Stimulated activated CD4-positive, alpha-beta T cell treated with anti-CD3 and anti-CD28 coated beads, Interleukin-1b, Interleukin-23, amount 100 ng/mL, for 4 hours (primary cell): ENCODE results near the gene THRSP.
"Not testable (repeated sequence)": the region's sequence is repeated elsewhere in the genome, so short reads cannot be mapped to it uniquely, and the experiment has no call there.

ENCODE experiments used
- DNase-seq, 2 donors: peaks; one replicate each; pipeline ENCODE4 v3.0.0-alpha.2; 2020; ENCODE audit warnings: low read depth in 2 of 2

THRSP gene

DNA sequence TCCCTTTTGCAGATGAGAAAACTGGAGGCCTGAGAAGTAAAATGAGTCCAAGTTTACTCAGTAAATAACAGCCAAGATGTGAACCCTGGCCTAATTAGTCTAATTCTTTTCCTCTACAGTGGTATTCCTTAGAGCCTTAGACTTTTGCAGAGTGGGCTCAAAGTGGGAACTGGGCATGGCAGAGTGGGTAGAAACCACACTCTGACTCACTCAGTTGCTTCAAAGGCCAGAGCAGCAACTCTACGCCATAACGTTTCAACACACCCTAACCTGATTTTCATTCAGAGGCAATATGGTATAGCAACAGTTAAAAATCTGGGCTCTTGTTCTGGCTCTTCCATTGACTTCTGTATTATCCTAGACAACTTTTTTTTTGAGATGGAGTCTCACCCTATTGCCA lies 2.8 kb downstream of the THRSP start:
- DNase-seq: no peak

DNA sequence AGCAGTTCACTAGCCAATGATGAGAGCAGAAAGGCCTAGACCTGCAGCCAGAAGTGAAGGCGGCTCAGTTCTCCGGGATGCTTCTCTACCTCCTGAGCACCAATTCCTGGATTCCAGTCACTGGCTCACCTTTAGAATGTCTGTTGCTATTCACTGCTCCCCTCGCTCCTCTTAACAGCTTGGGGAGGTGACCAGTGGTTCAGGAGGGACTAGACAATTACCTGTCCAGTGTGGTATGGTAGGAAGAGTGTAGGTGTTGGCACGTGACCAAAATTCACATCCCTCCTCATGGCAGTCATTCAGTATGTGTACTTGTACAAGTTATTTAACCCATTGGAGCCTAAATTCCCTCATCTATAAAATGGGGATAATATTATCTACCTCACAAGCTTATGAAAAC lies 4.0 kb downstream of the THRSP start:
- no peak for DNase-seq

DNA sequence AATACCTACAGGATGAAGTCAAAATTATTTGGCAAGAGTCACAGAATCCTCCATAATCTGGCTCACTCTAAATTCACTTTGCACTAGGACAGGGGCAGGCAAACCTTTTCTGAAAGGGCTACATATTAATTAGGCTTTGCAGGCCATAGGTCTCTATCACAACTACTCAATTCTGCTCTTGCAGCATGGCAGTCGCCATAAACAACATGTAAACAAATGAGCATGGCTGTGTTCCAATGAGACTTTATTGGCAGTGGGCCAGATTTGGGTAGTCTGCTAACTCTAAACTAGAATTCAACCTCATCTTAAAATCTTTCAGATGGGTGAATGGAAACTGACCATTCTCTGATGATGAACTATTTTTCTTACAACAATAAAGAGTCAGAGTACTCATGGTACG lies 5.8 kb downstream of the THRSP start:
- no peak for DNase-seq

DNA sequence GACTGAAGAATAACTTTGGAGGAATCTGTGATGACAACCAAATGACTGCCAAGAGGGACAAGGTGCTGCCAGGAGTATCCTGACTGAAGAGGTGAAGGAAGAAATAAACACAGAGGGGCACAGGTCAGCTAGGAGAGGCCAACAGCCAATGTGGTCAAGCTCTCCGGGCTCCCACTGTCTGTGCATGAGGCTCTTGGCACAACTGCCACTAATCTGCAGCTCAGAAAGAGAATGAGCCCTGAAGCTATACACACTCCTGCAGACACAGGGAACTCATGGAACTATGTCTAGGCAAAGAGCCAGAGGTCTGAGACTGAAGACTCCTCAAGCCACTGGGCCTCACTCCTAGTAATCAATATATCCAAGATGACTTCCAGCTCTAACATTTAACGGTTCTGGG lies 7.0 kb downstream of the THRSP start:
- DNase-seq: no peak

DNA sequence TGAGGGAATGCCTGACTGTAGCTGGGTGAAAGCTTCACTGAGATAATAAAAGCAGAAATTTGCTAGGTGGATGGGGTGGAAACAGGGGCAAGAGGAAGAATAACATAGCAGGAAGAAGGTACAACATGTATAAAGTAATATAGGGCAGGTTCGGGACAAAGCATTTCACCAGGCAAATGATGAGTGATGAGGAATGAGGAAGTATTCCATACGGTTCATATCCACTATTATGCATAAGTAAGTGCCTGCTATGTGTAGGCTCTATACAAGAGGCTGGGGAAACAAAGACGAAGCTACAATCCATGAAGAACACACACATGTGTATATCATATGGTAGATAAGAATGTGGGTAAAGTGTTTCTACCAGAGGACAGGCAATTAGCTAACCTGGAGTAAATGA lies 8.1 kb downstream of the THRSP start:
- DNase-seq: no peak

DNA sequence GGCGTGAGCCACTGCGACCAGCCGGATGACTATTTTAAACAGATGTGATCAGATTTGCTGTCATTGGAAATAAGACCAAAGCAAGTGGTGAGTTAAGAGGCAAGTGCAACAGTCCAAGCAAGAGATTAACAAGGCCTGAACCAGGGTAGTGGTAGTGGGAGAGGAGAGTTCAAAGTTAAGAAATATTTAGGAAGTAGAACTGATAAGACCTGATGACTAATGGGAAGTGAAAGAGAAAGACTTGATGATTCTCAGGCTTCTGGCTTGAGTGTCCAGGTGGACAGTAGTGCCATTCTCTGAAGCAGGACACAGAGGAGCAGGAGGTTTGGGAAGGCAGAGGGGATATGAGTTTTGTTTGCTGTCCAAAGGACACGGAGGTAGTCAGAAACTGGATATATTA lies 8.8 kb downstream of the THRSP start:
- no peak for DNase-seq

DNA sequence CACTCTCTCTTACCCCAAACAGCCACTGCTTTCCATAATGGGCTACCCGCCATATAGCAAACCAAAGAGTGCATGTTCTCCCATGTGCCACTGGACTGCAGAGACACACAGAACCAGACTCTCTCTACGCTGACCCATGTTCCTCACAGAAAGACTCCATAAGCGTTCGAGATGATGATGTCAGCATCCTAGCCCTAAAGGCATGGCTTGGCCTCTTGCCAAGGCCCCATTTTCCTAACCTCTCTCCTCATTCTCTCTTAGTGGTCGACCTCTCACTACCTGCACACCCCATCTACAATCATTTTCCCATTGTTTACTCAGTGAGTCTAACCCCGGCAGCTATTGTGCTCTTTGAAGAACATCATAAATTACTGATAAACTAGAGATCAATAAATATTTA lies 11.1 kb downstream of the THRSP start:
- no peak for DNase-seq

DNA sequence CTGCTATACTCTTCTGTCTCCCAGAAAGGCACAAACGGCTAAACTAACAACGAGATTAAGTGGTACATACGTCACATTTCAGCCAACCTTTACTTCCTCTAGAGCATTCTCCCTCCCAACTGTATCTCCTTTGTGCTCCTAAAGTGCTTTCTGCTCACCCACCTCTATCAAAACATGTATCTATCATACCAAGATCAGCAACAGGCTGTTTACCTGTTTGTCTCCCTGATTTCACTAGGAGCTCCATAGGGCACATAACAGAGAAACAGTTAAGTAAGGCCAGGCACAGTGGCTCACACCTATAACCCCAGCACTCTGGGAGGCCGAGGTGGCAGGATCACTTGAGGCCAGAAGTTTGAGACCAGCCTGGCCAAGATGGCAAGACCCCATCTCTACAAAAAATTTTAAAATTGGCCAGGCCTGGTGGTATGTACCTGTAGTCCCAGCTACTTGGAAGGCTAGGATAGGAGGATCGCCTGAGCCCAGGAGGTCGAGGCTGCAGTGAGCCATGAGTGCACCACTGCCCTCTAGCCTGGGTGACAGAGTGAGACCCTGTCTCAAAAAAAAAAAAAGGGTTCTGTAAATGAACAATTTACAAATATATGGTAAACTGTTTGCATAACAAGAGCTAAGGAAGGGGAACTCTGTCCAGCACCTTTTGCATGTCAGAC lies 13.2 kb downstream of the THRSP start:
- no peak for DNase-seq

DNA sequence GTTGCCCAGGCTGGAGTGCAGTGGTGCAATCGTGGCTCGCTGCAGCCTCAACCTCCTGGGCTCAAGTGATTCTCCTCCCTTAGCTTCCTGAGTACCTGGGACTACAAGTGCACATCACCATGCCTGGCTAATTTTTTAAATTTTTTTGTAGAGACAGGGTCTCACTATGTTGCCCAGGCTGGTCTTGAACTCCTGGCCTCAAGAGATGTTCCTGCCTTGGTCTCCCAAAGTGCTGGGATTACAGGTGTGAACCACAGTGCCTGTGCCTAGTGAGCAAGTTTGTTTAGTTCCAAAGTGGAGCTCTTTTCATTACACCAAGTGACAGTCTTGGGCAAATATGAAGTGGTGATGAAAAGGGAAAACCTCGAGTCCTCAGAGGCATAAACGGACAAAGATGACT lies 13.9 kb downstream of the THRSP start:
- not testable (repeated sequence) for DNase-seq

DNA sequence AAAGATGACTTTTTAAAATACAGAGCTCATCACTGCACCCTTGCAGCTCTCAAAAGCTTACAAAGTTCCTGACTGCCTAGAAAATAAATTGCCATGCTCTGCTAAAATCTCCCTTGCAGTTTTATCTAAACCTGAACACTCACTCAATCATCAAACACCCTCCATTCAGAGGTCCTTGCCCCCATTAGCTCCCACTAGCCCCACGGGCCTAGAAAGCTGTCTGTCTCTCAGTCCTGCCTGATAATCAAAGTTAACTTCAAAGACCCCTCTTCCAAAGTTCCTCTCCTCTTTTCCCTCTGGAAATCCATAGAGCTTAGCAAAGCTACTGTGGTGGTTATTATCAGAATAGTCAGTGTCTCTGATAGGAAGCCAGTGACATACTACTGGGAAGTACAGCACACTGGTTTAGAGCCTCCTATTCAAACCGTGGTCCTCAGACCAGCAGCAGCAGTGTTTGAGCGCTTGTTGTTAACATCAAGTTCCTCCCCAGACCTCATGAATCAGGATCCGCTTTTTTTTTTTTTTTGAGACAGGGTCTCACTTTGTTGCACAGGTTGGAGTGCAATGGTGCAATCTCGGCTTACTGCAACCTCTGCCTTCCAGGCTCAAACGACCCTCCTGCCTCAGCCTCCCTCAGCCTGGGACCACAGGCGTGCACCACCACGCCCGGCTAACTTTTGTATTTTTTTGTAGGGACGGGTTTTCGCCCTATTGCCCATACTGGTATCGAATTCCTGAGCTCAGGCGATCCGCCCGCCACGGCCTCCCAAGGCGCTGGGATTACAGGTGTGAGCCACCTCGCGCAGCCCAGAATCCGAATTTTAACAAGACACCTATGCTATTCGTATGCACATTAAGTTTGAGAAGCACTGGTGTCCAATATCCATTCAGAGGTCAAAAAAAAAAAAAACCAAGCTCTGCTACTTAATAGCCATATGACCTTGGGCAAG lies 14.8 kb downstream of the THRSP start:
- no peak for DNase-seq

DNA sequence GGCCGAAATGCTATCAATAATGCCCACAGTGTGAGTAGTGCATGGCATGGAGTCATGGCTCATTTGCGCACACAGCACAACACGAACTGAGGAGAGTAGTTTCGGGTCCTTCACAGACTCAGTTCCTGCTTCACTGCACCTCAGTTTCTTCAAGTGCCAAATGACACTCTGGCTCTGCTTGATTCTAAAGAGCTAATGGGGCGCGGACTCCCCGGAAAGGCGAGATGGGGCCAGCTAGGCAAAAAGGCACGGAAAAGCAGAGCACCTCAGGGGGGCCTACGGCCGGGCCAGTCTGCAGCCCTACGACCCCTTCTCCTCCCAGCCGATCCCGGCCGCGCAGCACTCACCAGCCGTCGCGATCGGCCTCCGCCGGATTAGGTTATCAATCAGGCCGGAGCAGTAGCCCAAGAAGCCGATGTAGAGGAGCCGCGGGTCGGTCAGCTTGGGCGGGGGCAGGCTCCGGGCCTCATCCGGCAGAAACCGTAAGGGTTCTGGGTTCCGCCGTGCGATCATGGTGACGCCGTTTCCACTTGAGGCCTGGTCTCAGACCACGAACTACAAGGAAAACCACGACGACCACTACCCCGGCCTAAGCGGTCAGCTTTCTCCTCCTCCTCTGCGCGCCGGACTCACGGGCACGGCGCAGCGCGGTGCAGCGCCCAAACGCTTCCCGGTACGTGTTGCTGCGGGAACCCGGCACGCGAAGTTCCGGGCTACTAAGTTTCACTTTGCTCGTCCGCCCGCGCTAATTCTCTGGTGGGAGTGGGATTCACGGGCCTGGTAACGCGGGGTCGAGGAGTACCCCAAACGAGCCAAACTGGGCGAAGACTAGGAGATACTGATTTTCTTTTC lies 15.8 kb downstream of the THRSP start, which contains the start of gene NDUFC2:
Gene NDUFC2 (minus strand): TSS at position 631 of the 852 bp plus-strand sequence. CDS start 118 bp downstream, at position 513.
- DNase-seq: peak; percentile 51 to 61

DNA sequence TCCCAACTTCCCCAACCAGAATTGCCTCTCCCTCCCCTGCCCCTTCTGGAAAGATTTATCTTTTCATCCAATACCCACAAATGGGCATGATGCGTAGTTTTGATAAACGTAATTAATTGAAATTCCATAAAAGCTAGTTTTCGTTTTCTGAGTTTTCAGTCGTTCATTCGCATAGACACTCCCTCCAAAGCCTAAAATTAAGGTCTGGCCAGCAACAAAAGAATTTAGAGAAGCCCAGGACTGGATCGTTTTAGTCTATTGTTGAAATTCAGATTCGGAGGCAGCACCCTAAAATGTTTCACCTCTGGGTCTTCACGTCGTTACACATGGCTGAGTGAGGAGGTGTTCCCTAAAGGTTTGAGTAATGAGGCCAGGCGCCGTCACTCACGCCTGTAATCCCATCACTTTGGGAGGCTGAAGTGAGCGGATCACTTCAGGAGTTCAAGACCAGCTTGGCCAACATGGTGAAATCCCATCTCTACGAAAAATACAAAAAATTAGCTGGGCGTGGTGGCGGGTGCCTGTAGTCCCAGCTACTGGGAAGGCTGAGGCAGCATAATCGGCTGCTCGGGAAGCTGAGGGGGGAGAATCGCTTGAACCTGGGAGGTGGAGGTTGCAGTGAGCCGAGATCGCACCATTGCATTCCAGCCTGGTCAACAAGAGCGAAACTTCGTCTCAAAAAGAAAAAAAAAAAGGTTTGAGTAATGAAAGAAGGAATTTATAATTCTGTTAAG lies 16.6 kb downstream of the THRSP start:
- no peak for DNase-seq

DNA sequence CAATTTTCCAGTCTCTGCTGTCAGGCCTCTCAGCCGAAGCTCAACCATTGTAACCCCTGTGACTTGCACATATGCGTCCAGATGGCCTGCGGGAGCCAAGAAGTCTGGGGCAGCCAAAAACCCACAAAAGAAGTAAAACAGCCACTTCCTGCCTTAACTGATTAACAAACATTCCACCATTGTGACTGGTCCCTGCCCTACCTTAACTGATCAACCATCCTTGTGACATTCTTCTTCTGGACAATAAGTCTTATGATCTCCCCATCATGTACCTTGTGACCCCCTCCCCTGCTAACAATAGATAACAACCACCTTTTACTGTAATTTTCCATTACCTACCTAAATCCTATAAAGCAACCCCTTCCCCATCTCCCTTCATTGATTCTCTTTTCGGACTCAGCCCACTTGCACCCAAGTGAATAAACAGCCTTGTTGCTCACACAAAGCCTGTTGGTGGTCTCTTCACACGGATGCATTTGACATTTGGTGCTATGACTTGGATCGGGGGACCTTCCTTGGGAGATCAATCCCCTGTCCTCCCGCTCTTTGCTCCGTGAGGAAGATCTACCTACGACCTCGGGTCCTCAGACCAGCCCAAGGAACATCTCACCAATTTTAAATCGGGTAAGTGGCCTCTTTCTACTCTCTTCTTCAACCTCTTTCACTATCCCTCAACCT lies 17.3 kb downstream of the THRSP start:
- no peak for DNase-seq

DNA sequence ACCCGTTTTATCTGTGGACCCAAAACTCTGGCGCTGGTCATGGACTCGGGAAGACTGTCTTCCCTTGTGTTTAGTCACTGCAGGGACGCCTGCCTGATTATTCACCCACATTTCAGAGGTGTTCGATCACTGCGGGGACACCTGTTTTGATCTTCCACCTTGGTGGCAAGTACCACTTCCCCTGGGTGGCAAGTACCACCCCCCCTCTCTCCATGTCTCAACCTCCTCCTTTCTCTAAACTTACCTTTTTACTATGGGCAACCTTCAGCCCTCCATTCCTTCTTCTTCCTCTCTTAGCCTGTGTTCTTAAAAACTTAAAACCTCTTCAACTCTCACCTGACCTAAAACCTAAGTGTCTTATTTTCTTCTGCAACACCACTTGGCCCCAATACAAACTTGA lies 17.9 kb downstream of the THRSP start:
- DNase-seq: no peak

DNA sequence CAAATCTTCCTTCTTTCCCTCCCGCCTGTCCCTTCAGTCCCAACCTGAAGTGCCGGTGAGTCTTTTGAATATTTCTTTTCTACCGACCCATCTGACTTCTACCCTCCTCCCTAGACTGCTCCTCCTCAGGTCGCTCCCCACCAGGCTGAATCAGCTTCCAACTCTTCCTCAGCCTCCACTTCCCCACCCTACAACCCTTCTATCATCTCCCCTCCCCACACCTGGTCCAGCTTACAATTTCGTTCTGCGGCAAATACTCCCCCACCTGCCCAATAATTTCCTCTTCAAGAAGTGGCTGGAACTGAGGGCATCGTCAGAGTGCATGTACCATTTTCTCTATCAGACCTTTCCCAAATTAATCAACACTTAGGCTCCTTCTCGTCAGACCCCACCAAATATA lies 18.5 kb downstream of the THRSP start:
- no peak for DNase-seq

DNA sequence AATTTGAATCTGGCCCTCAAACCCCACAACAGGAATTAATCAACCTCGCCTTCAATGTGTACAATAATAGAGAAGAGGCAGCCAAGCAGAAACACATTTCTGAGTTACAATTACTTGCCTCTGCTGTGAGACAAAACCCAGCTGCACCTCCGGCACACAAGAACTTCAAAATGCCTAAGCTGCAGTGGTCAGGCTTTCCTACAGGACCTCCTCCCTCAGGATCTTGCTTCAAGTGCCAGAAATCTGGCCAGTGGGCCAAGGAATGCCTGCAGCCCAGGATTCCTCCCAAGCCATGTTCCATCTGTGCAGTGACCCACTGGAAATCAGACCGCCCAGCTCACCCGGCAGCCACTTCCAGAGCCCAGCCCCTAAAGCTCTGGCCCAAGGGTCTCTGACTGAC lies 19.4 kb downstream of the THRSP start:
- DNase-seq: no peak

DNA sequence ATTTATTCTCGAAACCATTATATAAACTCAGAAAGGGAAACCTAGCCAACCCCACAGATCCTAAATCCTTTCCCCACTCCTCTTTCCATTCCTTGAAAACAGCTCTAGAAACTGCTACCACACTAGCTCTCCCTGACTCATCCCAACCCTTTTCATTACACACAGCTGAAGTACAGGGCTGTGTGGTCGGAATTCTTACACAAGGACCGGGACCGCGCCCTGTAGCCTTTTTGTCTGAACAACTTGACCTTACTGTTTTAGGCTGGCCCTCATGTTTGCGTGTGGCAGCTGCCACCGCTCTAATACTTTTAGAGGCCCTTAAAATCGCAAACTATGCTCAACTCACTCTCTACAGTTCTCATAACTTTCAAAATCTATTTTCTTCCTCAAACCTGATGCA lies 20.8 kb downstream of the THRSP start:
- not testable (repeated sequence) for DNase-seq

DNA sequence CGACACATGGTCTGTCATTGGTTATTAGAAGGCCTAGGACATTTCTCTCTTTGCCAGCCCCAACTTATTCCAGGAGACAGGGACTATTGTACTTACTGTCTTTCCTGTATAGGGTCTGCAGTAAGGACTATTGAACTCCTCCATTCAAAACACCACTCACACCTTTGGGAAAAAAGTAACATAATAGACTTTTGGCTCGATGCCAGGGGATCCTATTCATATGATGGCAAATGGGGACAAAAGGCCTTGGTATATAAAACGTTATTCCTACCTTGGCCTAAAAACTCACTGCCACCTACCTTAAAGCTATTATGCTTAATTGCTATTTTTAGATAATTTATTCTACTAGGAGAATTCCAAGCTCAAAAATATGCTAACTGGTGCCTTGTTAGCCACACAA lies 22.3 kb downstream of the THRSP start:
- DNase-seq: no peak

DNA sequence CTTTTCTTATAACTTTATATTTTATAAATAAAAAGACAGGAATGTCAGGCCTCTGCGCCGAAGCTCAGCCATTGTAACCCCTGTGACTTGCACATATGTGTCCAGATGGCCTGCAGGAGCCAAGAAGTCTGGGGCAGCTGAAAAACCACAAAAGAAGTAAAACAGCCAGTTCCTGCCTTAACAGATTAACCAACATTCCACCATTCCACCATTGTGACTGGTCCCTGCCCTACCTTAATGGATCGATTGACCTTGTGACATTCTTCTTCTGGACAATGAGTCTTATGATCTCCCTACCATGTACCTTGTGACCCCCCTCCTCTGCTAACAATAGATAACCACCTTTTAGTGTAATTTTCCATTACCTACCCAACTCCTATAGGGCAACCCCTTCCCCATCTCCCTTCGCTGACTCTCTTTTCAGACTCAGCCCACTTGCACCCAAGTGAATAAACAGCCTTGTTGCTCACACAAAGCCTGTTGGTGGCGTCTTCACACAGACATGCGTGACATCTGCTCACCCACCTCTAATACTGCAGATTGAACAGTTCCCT lies 22.9 kb downstream of the THRSP start:
- not testable (repeated sequence) for DNase-seq

DNA sequence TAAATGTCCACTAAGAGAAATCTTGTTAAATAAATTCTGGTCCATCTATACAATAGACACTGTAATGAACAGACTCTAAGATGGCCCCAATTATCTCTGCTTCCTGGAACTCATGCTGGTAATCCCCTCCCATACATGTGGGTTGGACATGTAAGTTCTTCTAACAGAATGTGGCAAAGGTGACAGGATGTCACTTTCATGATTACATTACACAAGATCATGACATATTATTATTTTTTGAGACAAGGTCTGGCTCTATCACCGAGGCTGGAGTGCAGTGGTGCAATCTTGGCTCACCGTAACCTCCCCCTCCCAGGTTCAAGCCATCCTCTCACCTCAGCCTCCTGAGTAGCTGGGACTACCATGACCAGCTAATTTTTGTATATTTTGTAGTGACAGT lies 30.6 kb downstream of the THRSP start:
- DNase-seq: no peak
